ENCODE results near the gene SVEP1.

SVEP1 gene

GRCh38 chr9:110487196-110487595, 92.3 kb downstream of the SVEP1 start:
- TF ChIP-seq, protein P1, sequence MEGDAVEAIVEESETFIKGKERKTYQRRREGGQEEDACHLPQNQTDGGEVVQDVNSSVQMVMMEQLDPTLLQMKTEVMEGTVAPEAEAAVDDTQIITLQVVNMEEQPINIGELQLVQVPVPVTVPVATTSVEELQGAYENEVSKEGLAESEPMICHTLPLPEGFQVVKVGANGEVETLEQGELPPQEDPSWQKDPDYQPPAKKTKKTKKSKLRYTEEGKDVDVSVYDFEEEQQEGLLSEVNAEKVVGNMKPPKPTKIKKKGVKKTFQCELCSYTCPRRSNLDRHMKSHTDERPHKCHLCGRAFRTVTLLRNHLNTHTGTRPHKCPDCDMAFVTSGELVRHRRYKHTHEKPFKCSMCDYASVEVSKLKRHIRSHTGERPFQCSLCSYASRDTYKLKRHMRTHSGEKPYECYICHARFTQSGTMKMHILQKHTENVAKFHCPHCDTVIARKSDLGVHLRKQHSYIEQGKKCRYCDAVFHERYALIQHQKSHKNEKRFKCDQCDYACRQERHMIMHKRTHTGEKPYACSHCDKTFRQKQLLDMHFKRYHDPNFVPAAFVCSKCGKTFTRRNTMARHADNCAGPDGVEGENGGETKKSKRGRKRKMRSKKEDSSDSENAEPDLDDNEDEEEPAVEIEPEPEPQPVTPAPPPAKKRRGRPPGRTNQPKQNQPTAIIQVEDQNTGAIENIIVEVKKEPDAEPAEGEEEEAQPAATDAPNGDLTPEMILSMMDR (conservative IDR thresholded peaks at IDR 0.05): no peak
- no peak overlapping the region for H3K27ac ChIP-seq

GRCh38 chr9:110486218-110486617, 93.3 kb downstream of the SVEP1 start:
- TF ChIP-seq, protein P1 (conservative IDR thresholded peaks at IDR 0.05): no peak
- H3K27ac ChIP-seq: no peak overlapping the region

DNA sequence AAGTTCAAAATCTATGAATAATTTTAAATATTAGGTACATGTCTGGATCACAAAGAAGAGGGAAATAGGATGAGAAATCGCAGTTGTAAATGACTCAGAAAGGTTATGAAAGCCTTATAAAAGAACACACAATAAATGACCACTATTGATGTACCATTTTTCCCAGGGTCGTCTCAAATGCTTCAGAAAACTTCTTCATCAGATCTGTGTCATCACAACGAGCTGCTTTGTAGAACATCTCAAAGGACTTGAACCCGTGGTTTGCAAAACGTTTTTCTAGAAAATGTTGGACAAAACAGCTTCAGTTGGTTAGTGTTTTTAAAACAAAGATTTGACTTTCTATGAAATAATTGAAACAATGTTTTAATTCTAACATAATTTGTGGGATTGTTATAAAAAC, 100.1 kb downstream of the SVEP1 start:
- TF ChIP-seq, protein P1 (conservative IDR thresholded peaks at IDR 0.05): no peak
- H3K27ac ChIP-seq: no peak overlapping the region

DNA sequence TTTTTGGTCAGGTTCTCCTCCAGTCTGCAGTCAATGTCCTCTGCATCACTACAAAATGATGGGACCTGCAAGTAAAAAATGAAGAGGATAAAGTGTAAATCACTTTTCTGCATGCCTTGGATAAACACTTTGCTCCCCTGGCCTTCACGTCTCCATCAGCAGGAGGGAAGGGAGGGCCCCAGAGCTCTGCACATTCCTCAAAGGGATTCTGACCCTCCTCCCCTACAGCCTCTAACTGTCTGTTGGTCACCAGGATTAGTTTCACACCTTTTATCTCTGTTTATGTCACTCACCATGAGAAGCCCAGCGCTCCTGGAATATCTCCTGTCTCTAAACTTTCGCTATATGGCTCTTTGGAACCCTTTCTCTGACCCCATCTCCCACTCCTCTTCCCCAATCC, 103.3 kb downstream of the SVEP1 start:
- TF ChIP-seq, protein P1 (conservative IDR thresholded peaks at IDR 0.05): no peak
- no peak overlapping the region for H3K27ac ChIP-seq

GRCh38 chr9:110472111-110472510, 107.4 kb downstream of the SVEP1 start:
- TF ChIP-seq, protein P1 (conservative IDR thresholded peaks at IDR 0.05): no peak
- no peak overlapping the region for H3K27ac ChIP-seq

- TF ChIP-seq, protein P1 (conservative IDR thresholded peaks at IDR 0.05): no peak
- H3K27ac ChIP-seq: no peak overlapping the region
These were observed 110.6 kb downstream of the SVEP1 start for GRCh38 chr9:110468950-110469349.

DNA sequence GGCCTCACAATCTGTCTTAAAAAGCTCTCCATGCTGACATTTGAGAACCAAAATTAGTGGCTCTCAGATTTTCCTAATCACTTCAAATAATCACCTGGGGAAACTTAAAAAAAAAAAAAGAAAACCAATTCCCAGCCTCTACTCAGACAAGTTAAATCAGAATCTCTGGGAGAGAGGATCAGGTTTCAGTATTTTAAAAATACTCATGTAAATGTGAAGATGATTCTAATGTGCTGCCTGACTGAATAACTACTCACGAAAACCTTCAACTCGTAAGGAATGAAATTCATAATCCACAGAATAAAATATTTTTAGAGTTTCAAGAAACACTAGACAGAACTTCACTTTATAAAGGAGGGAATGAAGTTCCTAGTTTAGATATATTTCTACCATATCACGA, 114.4 kb downstream of the SVEP1 start:
- H3K27ac ChIP-seq: no peak overlapping the region
- TF ChIP-seq, protein P1 (conservative IDR thresholded peaks at IDR 0.05): no peak

DNA sequence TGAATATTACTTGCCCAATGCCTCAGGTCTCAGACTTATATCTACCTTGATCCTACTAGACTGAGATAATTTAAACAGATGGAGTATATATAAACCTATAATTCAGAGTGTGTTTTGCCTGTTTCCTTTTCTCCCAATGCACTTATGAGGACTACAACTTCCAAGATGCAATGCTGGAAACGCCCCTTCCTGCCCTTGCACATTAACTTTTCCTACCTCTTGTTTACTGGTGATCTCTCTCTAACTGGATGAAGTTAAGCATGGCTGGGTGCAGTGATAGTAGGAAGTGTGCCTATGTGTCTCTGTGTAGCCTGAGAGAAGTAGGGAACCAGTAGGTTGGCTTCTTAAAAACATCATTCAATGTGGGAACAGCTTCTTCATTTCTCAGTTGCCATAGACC, 115.2 kb downstream of the SVEP1 start:
- H3K27ac ChIP-seq: no peak overlapping the region
- TF ChIP-seq, protein P1 (conservative IDR thresholded peaks at IDR 0.05): no peak
